Keratinocyte (primary cell): ENCODE measurements around the gene MREG. TPM values are rescaled to one million over a fixed set of nuclear protein-coding genes. Genes with fewer than 3 reads are reported as not detected.

ENCODE experiments used
- DNase-seq: peaks from one replicate; pipeline ENCODE4 v3.0.0-alpha.2; 2011; ENCODE audit warnings: low read depth, missing footprints, low spot score
- FAIRE-seq: peaks from 2 replicates; lab custom pipeline; 2011; peaks lifted over from hg19 to GRCh38; lab: Jason Lieb, UNC
- H2AFZ ChIP-seq: 2 replicates; pipeline ENCODE4 v1.6.0; 2012; ENCODE audit warnings: low read length, control low read depth, inconsistent platforms; ENCODE audit not compliant: control insufficient read depth
- H3K27ac ChIP-seq: 2 replicates; pipeline ENCODE4 v1.5.1; 2011; ENCODE audit warnings: low read length; ENCODE audit not compliant: control insufficient read depth, insufficient read depth
- H3K27me3 ChIP-seq: 3 replicates; pipeline ENCODE4 v1.6.0; 2011; ENCODE audit warnings: low read length; ENCODE audit not compliant: control insufficient read depth, insufficient read depth; ENCODE audit errors: extremely low read depth
- H3K36me3 ChIP-seq, 2 experiments: 2 replicates in 1 of 2; 3 replicates in 1 of 2; pipeline ENCODE4 v1.5.1; 2011; ENCODE audit warnings: low read length in 2 of 2, mild to moderate bottlenecking in 1 of 2; ENCODE audit not compliant: control insufficient read depth in 2 of 2, insufficient read depth in 2 of 2; ENCODE audit errors: extremely low read depth in 1 of 2
- H3K4me1 ChIP-seq: 3 replicates; pipeline ENCODE4 v1.5.1; 2011; ENCODE audit warnings: low read length; ENCODE audit not compliant: control insufficient read depth, insufficient read depth; ENCODE audit errors: extremely low read depth
- H3K4me2 ChIP-seq: 3 replicates; pipeline ENCODE4 v1.6.0; 2011; ENCODE audit warnings: low read depth, low read length; ENCODE audit not compliant: control insufficient read depth, insufficient read depth; ENCODE audit errors: extremely low read depth
- H3K4me3 ChIP-seq, 3 experiments: fragments of 200-600 bp in 1 of 3; sonication (generic) in 1 of 3; 2 replicates in 2 of 3; 3 replicates in 1 of 3; pipeline ENCODE4 v1.5.1; 2011 to 2016; ENCODE audit warnings: low read length in 3 of 3, mild to moderate bottlenecking in 3 of 3, control low read depth in 2 of 3, inconsistent platforms in 1 of 3, low read depth in 1 of 3, mixed read lengths in 1 of 3, mixed run types in 1 of 3, moderate library complexity in 1 of 3; ENCODE audit not compliant: control insufficient read depth in 2 of 3, insufficient read depth in 2 of 3; ENCODE audit errors: extremely low read depth in 1 of 3
- H3K79me2 ChIP-seq: 2 replicates; pipeline ENCODE4 v1.6.0; 2012; ENCODE audit warnings: low read length; ENCODE audit not compliant: control insufficient read depth, insufficient read depth
- H3K9ac ChIP-seq: 3 replicates; pipeline ENCODE4 v1.6.0; 2011; ENCODE audit warnings: low read length; ENCODE audit not compliant: control insufficient read depth, insufficient read depth; ENCODE audit errors: extremely low read depth
- H3K9me1 ChIP-seq: 3 replicates; pipeline ENCODE4 v1.6.0; 2011; ENCODE audit warnings: low read length; ENCODE audit not compliant: control insufficient read depth, insufficient read depth; ENCODE audit errors: extremely low read depth
- H3K9me3 ChIP-seq: 2 replicates; pipeline ENCODE4 v1.5.1; 2012; ENCODE audit warnings: low read depth, low read length; ENCODE audit not compliant: control insufficient read depth
- H4K20me1 ChIP-seq: 3 replicates; pipeline ENCODE4 v1.6.0; 2011; ENCODE audit warnings: low read length; ENCODE audit not compliant: control insufficient read depth, insufficient read depth; ENCODE audit errors: extremely low read depth
- EZH2 ChIP-seq: IDR thresholded peaks from one replicate; pipeline ENCODE4 v1.6.1; 2012; ENCODE audit warnings: inconsistent platforms, mild to moderate bottlenecking, low read length, moderate library complexity
- dilution Hi-C: fragments of 300-500 bp; cut with MboI; formaldehyde crosslinking; loops from one replicate; pipeline ENCODE4 v1.7.0; 2020; ENCODE audit warnings: low sequenced_read_pairs; ENCODE audit not compliant: extremely low pct_ligation_motif_present
- polyA plus RNA-seq, 5 experiments: library from polyadenylated mRNA; depleted of rRNA in 3 of 5; stranded (reverse) in 3 of 5; stranded (forward) in 1 of 5; unstranded in 1 of 5; fragments of >200 nt; gene quantifications; 1 replicate in 1 of 5; 2 replicates in 3 of 5; 3 replicates in 1 of 5; pipeline versions ENCODE4 v1.2.1 to v1.2.3, GENCODE V29; 2011 to 2012; ENCODE audit warnings: missing spikeins in 2 of 5, low read depth in 1 of 5, low replicate concordance in 1 of 5
- TF ChIP-seq, protein P1 (sequence below), 3 experiments: IDR thresholded peaks in 1 of 3; conservative IDR thresholded peaks in 1 of 3; optimal IDR thresholded peaks in 1 of 3; 2 replicates in 2 of 3; 3 replicates in 1 of 3; pipeline versions ENCODE3 to v1.5.1; 2011; ENCODE audit warnings: low read length in 3 of 3, mild to moderate bottlenecking in 3 of 3, moderate library complexity in 2 of 3, control low read depth in 1 of 3, inconsistent platforms in 1 of 3; ENCODE audit not compliant: insufficient read depth in 2 of 3; ENCODE audit errors: extremely low read depth in 1 of 3

Gene MREG
- polyA plus RNA-seq, 1 donor (not counting 4 experiments of a cell fraction or from before 2014, with no cell fraction given), result 32.9 TPM

DNA sequence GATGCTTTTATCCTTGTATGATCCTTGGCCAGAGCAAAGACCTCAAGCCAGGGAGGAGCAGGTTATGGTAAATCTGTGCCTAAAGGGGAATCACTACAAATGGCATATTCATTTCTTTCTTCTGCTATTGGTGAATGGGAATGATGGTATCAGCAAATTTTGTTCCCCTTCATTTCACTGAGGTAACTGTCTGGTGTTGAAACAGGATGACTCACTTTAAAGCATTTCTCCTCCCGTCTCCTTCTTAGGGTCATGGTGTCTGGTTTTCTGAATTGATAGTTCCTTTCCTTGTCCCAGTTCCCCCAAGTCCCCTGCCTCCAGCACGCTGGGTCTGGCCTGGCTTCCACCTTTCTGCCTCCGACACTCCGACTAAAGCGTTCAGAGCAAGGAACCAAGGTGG, 109.2 kb downstream of the MREG start:
- DNase-seq, result no peak
- no peaks in the 10 kb centered on the region for H3K79me2 ChIP-seq
- no peak overlapping the region for H3K9ac ChIP-seq
- no peaks in the 10 kb centered on the region for H3K9me1 ChIP-seq
- H3K4me1 ChIP-seq, result no peaks in the 10 kb centered on the region
- no peak overlapping the region for H3K4me3 ChIP-seq
- FAIRE-seq, result peak; percentile 43
- no peak overlapping the region for H3K4me2 ChIP-seq
- no peak for TF ChIP-seq EZH2
- TF ChIP-seq, protein P1, sequence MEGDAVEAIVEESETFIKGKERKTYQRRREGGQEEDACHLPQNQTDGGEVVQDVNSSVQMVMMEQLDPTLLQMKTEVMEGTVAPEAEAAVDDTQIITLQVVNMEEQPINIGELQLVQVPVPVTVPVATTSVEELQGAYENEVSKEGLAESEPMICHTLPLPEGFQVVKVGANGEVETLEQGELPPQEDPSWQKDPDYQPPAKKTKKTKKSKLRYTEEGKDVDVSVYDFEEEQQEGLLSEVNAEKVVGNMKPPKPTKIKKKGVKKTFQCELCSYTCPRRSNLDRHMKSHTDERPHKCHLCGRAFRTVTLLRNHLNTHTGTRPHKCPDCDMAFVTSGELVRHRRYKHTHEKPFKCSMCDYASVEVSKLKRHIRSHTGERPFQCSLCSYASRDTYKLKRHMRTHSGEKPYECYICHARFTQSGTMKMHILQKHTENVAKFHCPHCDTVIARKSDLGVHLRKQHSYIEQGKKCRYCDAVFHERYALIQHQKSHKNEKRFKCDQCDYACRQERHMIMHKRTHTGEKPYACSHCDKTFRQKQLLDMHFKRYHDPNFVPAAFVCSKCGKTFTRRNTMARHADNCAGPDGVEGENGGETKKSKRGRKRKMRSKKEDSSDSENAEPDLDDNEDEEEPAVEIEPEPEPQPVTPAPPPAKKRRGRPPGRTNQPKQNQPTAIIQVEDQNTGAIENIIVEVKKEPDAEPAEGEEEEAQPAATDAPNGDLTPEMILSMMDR (optimal IDR thresholded peaks at IDR 0.05 in 1 of 3, IDR thresholded peaks at IDR 0.05 in 1 of 3, conservative IDR thresholded peaks at IDR 0.05 in 1 of 3; ENCODE audit: extremely low read depth in 1 of 3, insufficient read depth in 2 of 3, low read length in 3 of 3), result no peak
- H3K27me3 ChIP-seq, result no peaks in the 10 kb centered on the region
- H3K27ac ChIP-seq, result no peak overlapping the region
- H2AFZ ChIP-seq, result peak overlapping the region; percentile 39
- dilution Hi-C loops, result no loop called here
- no peaks in the 10 kb centered on the region for H3K36me3 ChIP-seq
- no peaks in the 10 kb centered on the region for H3K9me3 ChIP-seq
- no peaks in the 10 kb centered on the region for H4K20me1 ChIP-seq

DNA sequence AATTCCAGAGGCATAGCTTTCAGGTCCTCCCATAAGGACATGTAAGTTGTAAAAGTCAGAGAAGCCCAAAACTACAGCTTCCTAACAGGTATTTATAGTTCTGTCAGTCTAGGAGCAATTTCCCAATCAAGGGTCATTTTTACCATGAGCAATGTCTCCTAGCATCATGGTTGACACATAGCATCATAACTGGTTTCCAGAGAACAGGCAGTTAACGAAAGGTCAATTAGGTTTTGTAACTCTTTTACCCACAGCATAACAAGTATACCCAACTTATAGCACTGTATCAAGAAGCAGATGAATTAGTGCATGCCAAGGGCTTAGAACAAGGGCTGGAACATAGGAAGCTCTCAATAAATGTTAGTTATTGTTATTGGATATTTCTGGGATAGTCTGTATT, 110.1 kb downstream of the MREG start:
- Histone ChIP-seq H2AFZ (no peak overlapping the region), H3K4me3 (no peak overlapping the region), H3K36me3 (no peaks in the 10 kb centered on the region), H3K27me3 (no peaks in the 10 kb centered on the region), H3K9ac (no peak overlapping the region), H3K9me1 (no peaks in the 10 kb centered on the region), H3K4me2 (no peak overlapping the region), H3K9me3 (no peaks in the 10 kb centered on the region), H4K20me1 (no peaks in the 10 kb centered on the region), H3K79me2 (no peaks in the 10 kb centered on the region), H3K4me1 (no peaks in the 10 kb centered on the region), H3K27ac (no peak overlapping the region)
- DNase-seq (no peak), FAIRE-seq (no peak)
- TF ChIP-seq, protein P1 (optimal IDR thresholded peaks at IDR 0.05 in 1 of 3, IDR thresholded peaks at IDR 0.05 in 1 of 3, conservative IDR thresholded peaks at IDR 0.05 in 1 of 3; ENCODE audit: extremely low read depth in 1 of 3, insufficient read depth in 2 of 3, low read length in 3 of 3), result no peak
- no peak for TF ChIP-seq EZH2
- dilution Hi-C loops, result no loop called here
